Adipose tissue (tissue), 3 donors: Measurements from ENCODE around the gene AGPAT1. TPM values are rescaled to one million over a fixed set of nuclear protein-coding genes. Genes with fewer than 3 reads are reported as not detected.
"Not testable (repeated sequence)": the region's sequence is repeated elsewhere in the genome, so short reads cannot be mapped to it uniquely, and the experiment has no call there.

Experiments
- H3K27ac ChIP-seq: one replicate; pipeline ENCODE4 v1.5.1; 2013; ENCODE audit warnings: low read depth, low read length
- WGBS, 3 donors: extraction: QIAGEN DNeasy Blood & Tissue Kit; methylation state at CpG; one replicate each; pipeline ENCODE4 v1.1.7; 2013; 5-methylcytosine and 5-hydroxymethylcytosine counted together
- polyA plus RNA-seq, 3 donors: library from polyadenylated mRNA; stranded (reverse); fragments of 200-250 nt; gene quantifications; one replicate each; pipeline ENCODE4 v1.2.3, GENCODE V29; 2013
- donor health status: healthy with polysubstance abuse.
- donor health status: Bipolar disorder and iron deficiency.
- donor health status: healthy.

The AGPAT1 gene
- polyA plus RNA-seq, 3 donors, result 19.9 to 56.3 (median 43.1) TPM

- H3K27ac ChIP-seq, result no peak overlapping the region
- 71 to 85% (median 83%) methylated on average over 9 of the region's 9 CpGs for WGBS, 3 donors
Measured at GRCh38 chr6:32203426-32204267, 27.8 kb upstream of the AGPAT1 start.

GRCh38 chr6:32202186-32202585 lies 26.3 kb upstream of the AGPAT1 start:
- no peak overlapping the region for H3K27ac ChIP-seq
- WGBS, 3 donors, result 81 to 87% (median 83%) methylated on average over 9 of the region's 9 CpGs

- no peak overlapping the region for H3K27ac ChIP-seq
- 79 to 91% (median 89%) methylated on average over 13 of the region's 13 CpGs for WGBS, 3 donors
Measured at GRCh38 chr6:32200711-32201475, 25.0 kb upstream of the AGPAT1 start.

GRCh38 chr6:32198866-32199265 lies 23.0 kb upstream of the AGPAT1 start:
- 81 to 91% (median 91%) methylated on average over 17 of the region's 17 CpGs for WGBS, 3 donors

GRCh38 chr6:32198345-32198696 lies 22.4 kb upstream of the AGPAT1 start:
- H3K27ac ChIP-seq, result no peak overlapping the region
- 69 to 81% (median 79%) methylated on average over 3 of the region's 3 CpGs for WGBS, 3 donors

More at GRCh38 chr6:32198866-32199265, 23.0 kb upstream of the AGPAT1 start:
- no peak overlapping the region for H3K27ac ChIP-seq

- WGBS, 3 donors, result 24 to 34% (median 29%) methylated on average over 28 of the region's 28 CpGs
- peak overlapping the region; percentile 77 for H3K27ac ChIP-seq
Measured at GRCh38 chr6:32196682-32197616, 21.1 kb upstream of the AGPAT1 start.

GRCh38 chr6:32195902-32196681 lies 20.2 kb upstream of the AGPAT1 start:
- H3K27ac ChIP-seq, result peak overlapping the region; percentile 99
- WGBS, 3 donors, result 0% methylated on average over 48 to 58 of the region's 58 CpGs

- H3K27ac ChIP-seq, result no peak overlapping the region
- 0 to 1% (median 0%) methylated on average over 25 of the region's 25 CpGs for WGBS, 3 donors
Measured at GRCh38 chr6:32195652-32195901, 19.7 kb upstream of the AGPAT1 start.

- 16 to 18% (median 17%) methylated on average over 15 of the region's 15 CpGs for WGBS, 3 donors
- H3K27ac ChIP-seq, result no peak overlapping the region
Measured at GRCh38 chr6:32194825-32195651, 19.2 kb upstream of the AGPAT1 start.

- WGBS, 3 donors, result 88 to 96% (median 94%) methylated on average over 4 of the region's 4 CpGs
- no peak overlapping the region for H3K27ac ChIP-seq
Measured at GRCh38 chr6:32194388-32194787, 18.5 kb upstream of the AGPAT1 start.

GRCh38 chr6:32193096-32193495 lies 17.2 kb upstream of the AGPAT1 start:
- H3K27ac ChIP-seq, result not testable (repeated sequence)
- 64 to 78% (median 70%) methylated on average over 13 of the region's 13 CpGs for WGBS, 3 donors

GRCh38 chr6:32192608-32193039 lies 16.7 kb upstream of the AGPAT1 start, which contains the start of gene GPSM3:
Gene GPSM3 (minus strand): TSS chr6:32192643. CDS start chr6:32192513, 130 bp downstream.
- H3K27ac ChIP-seq, result peak within 1 kb of the TSS; percentile 58
- 16 to 27% (median 22%) methylated on average over 4 to 5 of the region's 5 CpGs for WGBS, 3 donors

- H3K27ac ChIP-seq, result peak overlapping the region; percentile 58
- WGBS, 3 donors, result 52 to 67% (median 56%) methylated on average over 15 of the region's 15 CpGs
Measured at GRCh38 chr6:32191696-32192607, 16.1 kb upstream of the AGPAT1 start.

- H3K27ac ChIP-seq, result peak overlapping the region; percentile 58
- WGBS, 3 donors, result 77 to 84% (median 77%) methylated on average over 8 of the region's 8 CpGs
Measured at GRCh38 chr6:32190911-32191677, 15.2 kb upstream of the AGPAT1 start.

GRCh38 chr6:32190054-32190851 lies 14.4 kb upstream of the AGPAT1 start, which contains the start of gene PBX2:
Gene PBX2 (minus strand): TSS chr6:32190202. CDS start chr6:32189915, 287 bp downstream.
- 1 to 2% (median 1%) methylated on average over 18 to 23 of the region's 23 CpGs for WGBS, 3 donors
- H3K27ac ChIP-seq, result peak within 1 kb of the TSS; percentile 69
